HEK293 (cell line): ENCODE data around the gene DUSP3.

ENCODE experiments used
- CTCF ChIA-PET: fragments of 350-600 bp; formaldehyde crosslinking; extraction: SDS; loops from one replicate; lab custom pipeline; 2021; ENCODE audit warnings: antibody characterized with exemption; lab: Yijun Ruan, JAX
- POLR2A ChIA-PET: fragments of 300-600 bp; formaldehyde crosslinking; extraction: SDS; loops from one replicate; lab custom pipeline; 2020; ENCODE audit warnings: antibody characterized with exemption, inconsistent platforms; lab: Yijun Ruan, JAX
- H3K27ac ChIP-seq: fragments of 200-500 bp; sonication (Bioruptor generic); 2 replicates; pipeline ENCODE4 v1.5.1; 2014; ENCODE audit warnings: low read depth, low read length, control low read depth, inconsistent platforms; ENCODE audit errors: extremely low read depth
- H3K36me3 ChIP-seq, 2 experiments: fragments of 200-500 bp in 1 of 2; sonication (Bioruptor generic) in 1 of 2; 1 replicate in 1 of 2; 2 replicates in 1 of 2; pipeline ENCODE4 v1.5.1; 2014 to 2017; ENCODE audit warnings: inconsistent platforms in 2 of 2, low read length in 2 of 2; ENCODE audit not compliant: control insufficient read depth in 2 of 2, insufficient read depth in 1 of 2
- H3K4me1 ChIP-seq: fragments of 200-500 bp; sonication (Bioruptor generic); 2 replicates; pipeline ENCODE4 v1.5.1; 2014; ENCODE audit warnings: mild to moderate bottlenecking, low read length, inconsistent platforms; ENCODE audit not compliant: control insufficient read depth, insufficient read depth
- H3K4me3 ChIP-seq: 2 replicates; pipeline ENCODE4 v1.5.1; 2011; ENCODE audit warnings: low read depth, mild to moderate bottlenecking, control low read depth, low read length, moderate library complexity
- H3K9me3 ChIP-seq: fragments of 200-500 bp; sonication (Bioruptor generic); 2 replicates; pipeline ENCODE4 v1.5.1; 2014; ENCODE audit warnings: low read depth, low read length, inconsistent platforms; ENCODE audit not compliant: control insufficient read depth, insufficient read depth
- CTCF ChIP-seq: fragments of 450-650 bp; formaldehyde crosslinking; IDR thresholded peaks from 2 replicates; pipeline ENCODE4 v1.5.1; 2016; ENCODE audit warnings: missing biosample characterization, missing genetic modification characterization
- GLIS1 ChIP-seq: fragments of 450-650 bp; formaldehyde crosslinking; IDR thresholded peaks from 2 replicates; pipeline ENCODE4 v1.5.1; 2016; ENCODE audit warnings: missing biosample characterization, missing genetic modification characterization
- KLF1 ChIP-seq: fragments of 450-650 bp; formaldehyde crosslinking; IDR thresholded peaks from 2 replicates; pipeline ENCODE4 v1.5.1; 2016; ENCODE audit warnings: missing biosample characterization, missing genetic modification characterization
- KLF10 ChIP-seq: fragments of 450-650 bp; IDR thresholded peaks from 2 replicates; pipeline ENCODE4 v1.5.1; 2018; ENCODE audit warnings: missing biosample characterization, mild to moderate bottlenecking, missing genetic modification characterization
- KLF17 ChIP-seq: fragments of 450-650 bp; formaldehyde crosslinking; IDR thresholded peaks from 2 replicates; pipeline ENCODE4 v1.5.1; 2016; ENCODE audit warnings: missing biosample characterization, missing genetic modification characterization
- KLF9 ChIP-seq: fragments of 450-650 bp; formaldehyde crosslinking; IDR thresholded peaks from 2 replicates; pipeline ENCODE4 v1.5.1; 2016; ENCODE audit warnings: missing biosample characterization, missing genetic modification characterization, low read depth
- SP2 ChIP-seq: fragments of 450-650 bp; formaldehyde crosslinking; IDR thresholded peaks from 2 replicates; pipeline ENCODE4 v1.5.1; 2016; ENCODE audit warnings: missing biosample characterization, missing genetic modification characterization
- SP3 ChIP-seq: fragments of 450-650 bp; formaldehyde crosslinking; IDR thresholded peaks from 2 replicates; pipeline ENCODE4 v1.5.1; 2016; ENCODE audit warnings: missing biosample characterization, missing genetic modification characterization
- WT1 ChIP-seq: fragments of 450-650 bp; formaldehyde crosslinking; IDR thresholded peaks from 2 replicates; pipeline ENCODE4 v1.5.1; 2016; ENCODE audit warnings: missing biosample characterization, missing genetic modification characterization
- ZBTB17 ChIP-seq: fragments of 450-650 bp; formaldehyde crosslinking; IDR thresholded peaks from 2 replicates; pipeline ENCODE4 v1.5.1; 2016; ENCODE audit warnings: missing biosample characterization, missing genetic modification characterization
- ZBTB20 ChIP-seq: fragments of 450-650 bp; formaldehyde crosslinking; IDR thresholded peaks from 2 replicates; pipeline ENCODE4 v1.5.1; 2016; ENCODE audit warnings: missing biosample characterization, missing genetic modification characterization
- ZBTB26 ChIP-seq: fragments of 450-650 bp; formaldehyde crosslinking; optimal IDR thresholded peaks from 2 replicates; pipeline ENCODE3; 2016; ENCODE audit warnings: missing biosample characterization, mild to moderate bottlenecking, missing genetic modification characterization
- ZIC2 ChIP-seq: fragments of 450-650 bp; formaldehyde crosslinking; IDR thresholded peaks from 2 replicates; pipeline ENCODE4 v1.5.1; 2016; ENCODE audit warnings: missing biosample characterization, missing genetic modification characterization
- ZNF132 ChIP-seq: fragments of 450-650 bp; formaldehyde crosslinking; IDR thresholded peaks from 2 replicates; pipeline ENCODE4 v1.5.1; 2017; ENCODE audit warnings: missing biosample characterization, missing genetic modification characterization, borderline replicate concordance
- ZNF2 ChIP-seq: fragments of 450-650 bp; formaldehyde crosslinking; IDR thresholded peaks from 2 replicates; pipeline ENCODE4 v1.5.1; 2016; ENCODE audit warnings: missing biosample characterization, missing genetic modification characterization
- ZNF248 ChIP-seq: fragments of 450-650 bp; formaldehyde crosslinking; IDR thresholded peaks from 2 replicates; pipeline ENCODE4 v1.5.1; 2017; ENCODE audit warnings: missing biosample characterization, missing genetic modification characterization
- ZNF335 ChIP-seq: fragments of 450-650 bp; formaldehyde crosslinking; conservative IDR thresholded peaks from 2 replicates; pipeline ENCODE4 v1.5.1; 2016; ENCODE audit warnings: missing biosample characterization, missing genetic modification characterization
- ZNF561 ChIP-seq: fragments of 450-650 bp; IDR thresholded peaks from 2 replicates; pipeline ENCODE4 v1.5.1; 2018; ENCODE audit warnings: missing biosample characterization, missing genetic modification characterization, borderline replicate concordance
- ZNF660 ChIP-seq: fragments of 450-650 bp; IDR thresholded peaks from 2 replicates; pipeline ENCODE4 v1.5.1; 2018; ENCODE audit warnings: missing biosample characterization, mild to moderate bottlenecking, missing genetic modification characterization
- ZNF791 ChIP-seq: fragments of 450-650 bp; formaldehyde crosslinking; IDR thresholded peaks from 2 replicates; pipeline ENCODE4 v1.5.1; 2016; ENCODE audit warnings: missing biosample characterization, missing genetic modification characterization
- ZNF792 ChIP-seq: fragments of 450-650 bp; formaldehyde crosslinking; IDR thresholded peaks from 2 replicates; pipeline ENCODE4 v1.5.1; 2016; ENCODE audit warnings: missing biosample characterization, missing genetic modification characterization
- TF ChIP-seq, protein P1 (sequence below): fragments of 450-650 bp; formaldehyde crosslinking; IDR thresholded peaks from 2 replicates; pipeline ENCODE4 v1.5.1; 2016; ENCODE audit warnings: missing biosample characterization, missing genetic modification characterization
- TF ChIP-seq, protein P2 (sequence below): fragments of 450-650 bp; formaldehyde crosslinking; IDR thresholded peaks from 2 replicates; pipeline ENCODE4 v1.5.1; 2016; ENCODE audit warnings: missing biosample characterization, missing genetic modification characterization

DUSP3 gene

DNA sequence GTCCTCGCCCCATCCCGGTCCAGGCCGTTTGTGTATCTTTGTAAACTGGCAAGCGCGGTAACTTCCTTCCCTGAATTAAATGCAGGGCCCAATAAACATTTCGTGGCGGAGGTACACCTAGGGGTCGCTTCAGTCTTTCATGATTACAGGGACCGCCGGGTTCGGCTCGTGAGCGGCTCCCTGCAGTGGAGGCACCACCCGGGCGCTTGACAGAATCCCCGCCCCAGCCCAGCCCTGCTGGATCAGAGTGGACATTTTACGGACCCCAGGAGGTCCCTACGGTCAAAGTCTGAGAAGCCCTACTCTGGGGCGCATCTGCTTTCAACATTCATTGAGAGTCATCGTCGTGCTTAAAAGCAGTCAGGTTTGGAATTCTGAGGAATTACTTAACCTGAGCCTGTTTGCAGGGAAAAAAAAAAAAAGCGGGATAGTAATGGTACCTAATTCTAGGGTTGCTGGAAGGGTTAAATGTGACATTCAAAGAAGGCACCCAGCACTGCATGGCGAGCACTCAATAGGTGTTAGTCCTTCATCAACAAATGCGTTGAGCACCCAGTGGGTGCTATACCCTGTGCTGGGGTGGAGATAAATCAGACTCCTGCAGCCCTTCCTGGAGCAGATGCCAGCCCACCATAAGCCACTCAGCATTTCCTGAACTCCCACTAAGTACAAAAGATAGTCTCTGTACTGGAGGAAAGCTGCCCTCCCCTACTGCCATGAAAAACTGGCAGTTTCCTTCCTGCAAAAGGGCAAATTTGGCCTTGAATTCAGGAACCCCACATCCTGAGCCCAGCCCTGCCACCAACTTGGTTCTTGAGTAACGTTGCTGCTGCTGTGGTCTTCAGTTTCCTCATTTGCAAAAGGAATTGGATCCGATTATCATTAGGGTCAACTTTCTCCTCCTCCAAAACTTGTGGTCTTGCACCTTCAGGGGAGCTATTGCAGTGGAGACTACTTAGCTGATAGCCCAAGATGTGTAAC, 658 bp upstream of the DUSP3 start:
- no peaks in the 10 kb centered on the region for H3K9me3 ChIP-seq
- no peaks in the 10 kb centered on the region for H3K4me1 ChIP-seq
- H3K36me3 ChIP-seq = peaks cover 10 to 24% of the 10 kb centered on the region in 2 experiments; a peak in 2 of 3 replicates
- ChIA-PET CTCF (interaction anchor here (0.6 to 2.5 kb wide), 6 partner anchors 13 to 99 kb away, joined by 3 to 15 read pairs (median 3); partner anchors contain the start of genes CD300LG and SOST), POLR2A (interaction anchor here (0.9 to 1.6 kb wide), 7 partner anchors 8 to 79 kb away, joined by 3 to 9 read pairs (median 5); partner anchors contain the start of gene CD300LG)
- H3K27ac ChIP-seq = peak overlapping the region; percentile 93; the same call in 1 of the 2 replicates
- peak overlapping the region; percentile 85 for H3K4me3 ChIP-seq
- peak; percentile 64 for TF ChIP-seq ZIC2
- TF ChIP-seq GLIS1 = peak; percentile 87
- peak; percentile 88 for TF ChIP-seq ZNF335 (tag by site-specific recombination)
- TF ChIP-seq SP2 (tag by site-specific recombination) = no peak
- peak; percentile 72 for TF ChIP-seq ZNF561 (tag by site-specific recombination)
- TF ChIP-seq, protein P1, sequence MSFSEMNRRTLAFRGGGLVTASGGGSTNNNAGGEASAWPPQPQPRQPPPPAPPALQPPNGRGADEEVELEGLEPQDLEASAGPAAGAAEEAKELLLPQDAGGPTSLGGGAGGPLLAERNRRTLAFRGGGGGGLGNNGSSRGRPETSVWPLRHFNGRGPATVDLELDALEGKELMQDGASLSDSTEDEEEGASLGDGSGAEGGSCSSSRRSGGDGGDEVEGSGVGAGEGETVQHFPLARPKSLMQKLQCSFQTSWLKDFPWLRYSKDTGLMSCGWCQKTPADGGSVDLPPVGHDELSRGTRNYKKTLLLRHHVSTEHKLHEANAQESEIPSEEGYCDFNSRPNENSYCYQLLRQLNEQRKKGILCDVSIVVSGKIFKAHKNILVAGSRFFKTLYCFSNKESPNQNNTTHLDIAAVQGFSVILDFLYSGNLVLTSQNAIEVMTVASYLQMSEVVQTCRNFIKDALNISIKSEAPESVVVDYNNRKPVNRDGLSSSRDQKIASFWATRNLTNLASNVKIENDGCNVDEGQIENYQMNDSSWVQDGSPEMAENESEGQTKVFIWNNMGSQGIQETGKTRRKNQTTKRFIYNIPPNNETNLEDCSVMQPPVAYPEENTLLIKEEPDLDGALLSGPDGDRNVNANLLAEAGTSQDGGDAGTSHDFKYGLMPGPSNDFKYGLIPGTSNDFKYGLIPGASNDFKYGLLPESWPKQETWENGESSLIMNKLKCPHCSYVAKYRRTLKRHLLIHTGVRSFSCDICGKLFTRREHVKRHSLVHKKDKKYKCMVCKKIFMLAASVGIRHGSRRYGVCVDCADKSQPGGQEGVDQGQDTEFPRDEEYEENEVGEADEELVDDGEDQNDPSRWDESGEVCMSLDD (tag by site-specific recombination) = peak; percentile 27; the same call in 1 of the 2 replicates
- TF ChIP-seq ZBTB20 = peak; percentile 50; the same call in 1 of the 2 replicates
- no peak for TF ChIP-seq ZNF791 (tag by site-specific recombination)
- 0 out of 2 replicates have a peak, but pooled peaks have one; percentile 28 for TF ChIP-seq WT1 (tag by site-specific recombination)
- 0 out of 2 replicates have a peak, but pooled peaks have one; percentile 14 for TF ChIP-seq KLF17 (tag by site-specific recombination)
- no peak for TF ChIP-seq ZNF792 (tag by site-specific recombination)
- TF ChIP-seq ZBTB17 (tag by site-specific recombination) = 0 out of 2 replicates have a peak, but pooled peaks have one; percentile 8
- no peak for TF ChIP-seq KLF9 (tag by site-specific recombination)
- TF ChIP-seq ZNF2 (tag by site-specific recombination) = 0 out of 2 replicates have a peak, but pooled peaks have one; percentile 14
- no peak for TF ChIP-seq ZNF132 (tag by site-specific recombination)
- TF ChIP-seq KLF10 = 0 out of 2 replicates have a peak, but pooled peaks have one; percentile 19
- 0 out of 2 replicates have a peak, but pooled peaks have one; percentile 1 for TF ChIP-seq SP3 (tag by site-specific recombination)
- TF ChIP-seq, protein P2, sequence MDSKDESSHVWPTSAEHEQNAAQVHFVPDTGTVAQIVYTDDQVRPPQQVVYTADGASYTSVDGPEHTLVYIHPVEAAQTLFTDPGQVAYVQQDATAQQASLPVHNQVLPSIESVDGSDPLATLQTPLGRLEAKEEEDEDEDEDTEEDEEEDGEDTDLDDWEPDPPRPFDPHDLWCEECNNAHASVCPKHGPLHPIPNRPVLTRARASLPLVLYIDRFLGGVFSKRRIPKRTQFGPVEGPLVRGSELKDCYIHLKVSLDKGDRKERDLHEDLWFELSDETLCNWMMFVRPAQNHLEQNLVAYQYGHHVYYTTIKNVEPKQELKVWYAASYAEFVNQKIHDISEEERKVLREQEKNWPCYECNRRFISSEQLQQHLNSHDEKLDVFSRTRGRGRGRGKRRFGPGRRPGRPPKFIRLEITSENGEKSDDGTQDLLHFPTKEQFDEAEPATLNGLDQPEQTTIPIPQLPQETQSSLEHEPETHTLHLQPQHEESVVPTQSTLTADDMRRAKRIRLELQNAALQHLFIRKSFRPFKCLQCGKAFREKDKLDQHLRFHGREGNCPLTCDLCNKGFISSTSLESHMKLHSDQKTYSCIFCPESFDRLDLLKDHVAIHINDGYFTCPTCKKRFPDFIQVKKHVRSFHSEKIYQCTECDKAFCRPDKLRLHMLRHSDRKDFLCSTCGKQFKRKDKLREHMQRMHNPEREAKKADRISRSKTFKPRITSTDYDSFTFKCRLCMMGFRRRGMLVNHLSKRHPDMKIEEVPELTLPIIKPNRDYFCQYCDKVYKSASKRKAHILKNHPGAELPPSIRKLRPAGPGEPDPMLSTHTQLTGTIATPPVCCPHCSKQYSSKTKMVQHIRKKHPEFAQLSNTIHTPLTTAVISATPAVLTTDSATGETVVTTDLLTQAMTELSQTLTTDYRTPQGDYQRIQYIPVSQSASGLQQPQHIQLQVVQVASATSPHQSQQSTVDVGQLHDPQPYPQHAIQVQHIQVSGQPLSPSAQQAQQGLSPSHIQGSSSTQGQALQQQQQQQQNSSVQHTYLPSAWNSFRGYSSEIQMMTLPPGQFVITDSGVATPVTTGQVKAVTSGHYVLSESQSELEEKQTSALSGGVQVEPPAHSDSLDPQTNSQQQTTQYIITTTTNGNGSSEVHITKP (tag by site-specific recombination) = peak; percentile 95
- peak; percentile 81 for TF ChIP-seq KLF1
- no peak for TF ChIP-seq ZNF248 (tag by site-specific recombination)
- peak; percentile 32 for TF ChIP-seq ZBTB26 (tag by site-specific recombination)
- TF ChIP-seq ZNF660 (tag by site-specific recombination) = peak; percentile 80; the same call in 1 of the 2 replicates
- peak; percentile 59; the same call in 1 of the 2 replicates for TF ChIP-seq CTCF
